Neural crest cell (in vitro differentiated cells): ENCODE data around the gene RAB11FIP4. TPM values are rescaled to one million over a fixed set of nuclear protein-coding genes. Genes with fewer than 3 reads are reported as not detected.
A peak's percentile ranks its signal among the peaks of the same experiment; 100 is the strongest.

Source experiments
- DNase-seq: peaks from one replicate; pipeline ENCODE4 v3.0.0; 2021; ENCODE audit warnings: low read depth, mixed read lengths, low spot score
- H3K27ac Mint-ChIP-seq: one replicate; pipeline ENCODE4 v1.8.0; 2021; ENCODE audit warnings: mild to moderate bottlenecking, mixed read lengths; ENCODE audit not compliant: unreplicated experiment
- H3K27me3 Mint-ChIP-seq: 2 replicates; pipeline ENCODE4 v1.8.0; 2021; ENCODE audit warnings: low read depth, mild to moderate bottlenecking, mixed read lengths
- H3K36me3 Mint-ChIP-seq: 2 replicates; pipeline ENCODE4 v1.8.0; 2021; ENCODE audit warnings: low read depth, mild to moderate bottlenecking, mixed read lengths
- H3K4me1 Mint-ChIP-seq: 2 replicates; pipeline ENCODE4 v1.8.0; 2021; ENCODE audit warnings: mixed read lengths
- H3K4me3 Mint-ChIP-seq: one replicate; pipeline ENCODE4 v1.8.0; 2021; ENCODE audit warnings: mild to moderate bottlenecking, mixed read lengths
- H3K9me3 Mint-ChIP-seq: 2 replicates; pipeline ENCODE4 v1.8.0; 2021; ENCODE audit warnings: mixed read lengths
- CTCF ChIP-seq: fragments of 200-600 bp; sonication (generic); conservative IDR thresholded peaks from 2 replicates; pipeline ENCODE4 v1.5.0; 2021; ENCODE audit warnings: antibody characterized with exemption, mild to moderate bottlenecking
- total RNA-seq: library from RNA; stranded (reverse); gene quantifications from 2 replicates; pipeline ENCODE4 v1.2.1, GENCODE V29; 2021

RAB11FIP4 gene
- total RNA-seq, 1 donor from 2014 or later = 7.4 TPM

GRCh38 chr17:31433811-31434726 lies 42.6 kb downstream of the RAB11FIP4 start:
- no peak for DNase-seq
- Mint-ChIP-seq H3K36me3 (no peaks in the 10 kb centered on the region), H3K4me1 (peaks cover 27% of the 10 kb centered on the region), H3K4me3 (no peak overlapping the region), H3K9me3 (no peaks in the 10 kb centered on the region), H3K27ac (peak overlapping the region; percentile 79), H3K27me3 (peaks cover 25% of the 10 kb centered on the region)
- TF ChIP-seq CTCF = no peak

GRCh38 chr17:31434727-31435050 lies 43.2 kb downstream of the RAB11FIP4 start:
- H3K27me3 Mint-ChIP-seq = peaks cover 28% of the 10 kb centered on the region
- no peaks in the 10 kb centered on the region for H3K36me3 Mint-ChIP-seq
- DNase-seq = no peak
- no peaks in the 10 kb centered on the region for H3K9me3 Mint-ChIP-seq
- peak overlapping the region; percentile 79 for H3K27ac Mint-ChIP-seq
- peaks cover 27% of the 10 kb centered on the region for H3K4me1 Mint-ChIP-seq
- no peak for TF ChIP-seq CTCF
- no peak overlapping the region for H3K4me3 Mint-ChIP-seq

- TF ChIP-seq CTCF = no peak
- Mint-ChIP-seq H3K4me3 (no peak overlapping the region), H3K27me3 (peaks cover 23% of the 10 kb centered on the region), H3K27ac (no peak overlapping the region), H3K9me3 (no peaks in the 10 kb centered on the region), H3K36me3 (no peaks in the 10 kb centered on the region), H3K4me1 (peaks cover 25% of the 10 kb centered on the region)
- no peak for DNase-seq
Observed at GRCh38 chr17:31435581-31435980, 44.1 kb downstream of the RAB11FIP4 start.

- Mint-ChIP-seq H3K4me1 (peaks cover 6% of the 10 kb centered on the region), H3K27me3 (peaks cover 9% of the 10 kb centered on the region), H3K4me3 (no peak overlapping the region), H3K9me3 (no peaks in the 10 kb centered on the region), H3K27ac (no peak overlapping the region), H3K36me3 (no peaks in the 10 kb centered on the region)
- TF ChIP-seq CTCF = no peak
- DNase-seq = no peak
Observed at GRCh38 chr17:31437720-31438400, 46.4 kb downstream of the RAB11FIP4 start.

- Mint-ChIP-seq H3K36me3 (no peaks in the 10 kb centered on the region), H3K27me3 (peaks cover 11% of the 10 kb centered on the region), H3K27ac (no peak overlapping the region), H3K4me1 (peaks cover 6% of the 10 kb centered on the region), H3K4me3 (no peak overlapping the region), H3K9me3 (no peaks in the 10 kb centered on the region)
- DNase-seq = no peak
- TF ChIP-seq CTCF = no peak
Observed at GRCh38 chr17:31439716-31440115, 48.2 kb downstream of the RAB11FIP4 start.
